PFSK-1 (cell line): ENCODE results near the gene SYCP3.

Source experiments
- FOXP2 ChIP-seq: optimal IDR thresholded peaks from 2 replicates; pipeline ENCODE3; 2011; ENCODE audit warnings: borderline replicate concordance, control low read depth, inconsistent platforms; ENCODE audit not compliant: insufficient read depth; ENCODE audit errors: extremely low read length, extremely low read depth
- POLR2AphosphoS5 ChIP-seq: IDR thresholded peaks from 2 replicates; pipeline ENCODE4 v1.6.1; 2012; ENCODE audit warnings: low read depth, mild to moderate bottlenecking, control low read depth, low read length, moderate library complexity
- SIN3A ChIP-seq: IDR thresholded peaks from 2 replicates; pipeline ENCODE4 v1.6.1; 2012; ENCODE audit warnings: mild to moderate bottlenecking, low read length, moderate library complexity, borderline replicate concordance; ENCODE audit not compliant: insufficient read depth
- TAF1 ChIP-seq: IDR thresholded peaks from 2 replicates; pipeline ENCODE4 v1.6.1; 2012; ENCODE audit warnings: low read length, control low read depth, borderline replicate concordance; ENCODE audit not compliant: insufficient read depth
- TF ChIP-seq, protein P1 (sequence below), 2 experiments: IDR thresholded peaks; 2 replicates each; pipeline versions ENCODE4 v1.6.1 to v1.8.0; 2011 to 2012; ENCODE audit warnings: low read depth in 2 of 2, low read length in 2 of 2, control low read depth in 1 of 2, inconsistent platforms in 1 of 2, mild to moderate bottlenecking in 1 of 2, moderate library complexity in 1 of 2; ENCODE audit not compliant: insufficient read depth in 1 of 2

SYCP3 gene

DNA sequence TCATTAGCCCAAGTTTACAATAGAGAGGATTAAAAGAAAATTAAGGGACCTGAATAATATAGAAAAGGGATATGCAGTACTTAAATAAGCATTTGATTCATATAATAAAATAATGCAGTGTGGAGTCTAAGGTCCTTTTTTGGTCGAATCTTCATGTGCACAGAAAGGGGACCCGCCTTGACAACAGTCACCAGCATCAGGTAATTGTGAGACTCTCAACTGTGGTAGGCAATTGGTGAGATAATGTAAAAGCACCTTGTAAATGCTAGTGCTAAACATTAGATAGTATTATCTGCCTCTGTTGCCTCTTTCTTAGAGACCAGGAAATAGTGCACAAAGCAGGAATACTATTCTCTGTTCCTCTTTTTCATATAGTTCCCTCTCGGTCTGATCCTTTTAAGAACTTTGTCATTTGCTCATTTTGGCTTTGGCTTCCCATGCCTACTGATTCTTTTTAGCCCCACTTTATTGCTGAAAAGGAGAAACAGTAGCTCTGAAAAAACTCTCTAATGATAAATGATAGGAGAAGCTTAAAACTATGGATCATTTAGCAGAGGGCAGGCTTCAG lies 24.3 kb downstream of the SYCP3 start:
- no peak for TF ChIP-seq POLR2AphosphoS5
- TF ChIP-seq TAF1: no peak
- TF ChIP-seq, protein P1, sequence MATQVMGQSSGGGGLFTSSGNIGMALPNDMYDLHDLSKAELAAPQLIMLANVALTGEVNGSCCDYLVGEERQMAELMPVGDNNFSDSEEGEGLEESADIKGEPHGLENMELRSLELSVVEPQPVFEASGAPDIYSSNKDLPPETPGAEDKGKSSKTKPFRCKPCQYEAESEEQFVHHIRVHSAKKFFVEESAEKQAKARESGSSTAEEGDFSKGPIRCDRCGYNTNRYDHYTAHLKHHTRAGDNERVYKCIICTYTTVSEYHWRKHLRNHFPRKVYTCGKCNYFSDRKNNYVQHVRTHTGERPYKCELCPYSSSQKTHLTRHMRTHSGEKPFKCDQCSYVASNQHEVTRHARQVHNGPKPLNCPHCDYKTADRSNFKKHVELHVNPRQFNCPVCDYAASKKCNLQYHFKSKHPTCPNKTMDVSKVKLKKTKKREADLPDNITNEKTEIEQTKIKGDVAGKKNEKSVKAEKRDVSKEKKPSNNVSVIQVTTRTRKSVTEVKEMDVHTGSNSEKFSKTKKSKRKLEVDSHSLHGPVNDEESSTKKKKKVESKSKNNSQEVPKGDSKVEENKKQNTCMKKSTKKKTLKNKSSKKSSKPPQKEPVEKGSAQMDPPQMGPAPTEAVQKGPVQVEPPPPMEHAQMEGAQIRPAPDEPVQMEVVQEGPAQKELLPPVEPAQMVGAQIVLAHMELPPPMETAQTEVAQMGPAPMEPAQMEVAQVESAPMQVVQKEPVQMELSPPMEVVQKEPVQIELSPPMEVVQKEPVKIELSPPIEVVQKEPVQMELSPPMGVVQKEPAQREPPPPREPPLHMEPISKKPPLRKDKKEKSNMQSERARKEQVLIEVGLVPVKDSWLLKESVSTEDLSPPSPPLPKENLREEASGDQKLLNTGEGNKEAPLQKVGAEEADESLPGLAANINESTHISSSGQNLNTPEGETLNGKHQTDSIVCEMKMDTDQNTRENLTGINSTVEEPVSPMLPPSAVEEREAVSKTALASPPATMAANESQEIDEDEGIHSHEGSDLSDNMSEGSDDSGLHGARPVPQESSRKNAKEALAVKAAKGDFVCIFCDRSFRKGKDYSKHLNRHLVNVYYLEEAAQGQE (IDR thresholded peaks at IDR 0.05; ENCODE audit: insufficient read depth in 1 of 2, low read depth in 2 of 2, low read length in 2 of 2): no peak
- TF ChIP-seq SIN3A: no peak
- no peak for TF ChIP-seq FOXP2

DNA sequence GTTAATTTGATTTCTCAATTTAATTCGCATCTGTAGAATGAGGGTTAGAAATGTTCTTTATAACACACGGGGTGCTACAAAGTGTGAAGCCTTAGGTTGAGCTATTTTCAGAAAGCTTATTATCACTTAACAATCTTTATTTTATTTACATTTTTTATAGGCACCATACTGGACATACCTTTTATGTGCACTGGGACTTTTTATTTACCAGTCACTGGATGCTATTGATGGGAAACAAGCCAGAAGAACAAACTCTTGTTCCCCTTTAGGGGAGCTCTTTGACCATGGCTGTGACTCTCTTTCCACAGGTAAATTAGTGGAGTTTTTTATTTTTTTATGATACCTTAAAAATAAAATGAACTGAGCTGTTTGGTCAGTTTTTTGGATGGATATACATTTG lies 25.3 kb downstream of the SYCP3 start:
- TF ChIP-seq, protein P1 (IDR thresholded peaks at IDR 0.05; ENCODE audit: insufficient read depth in 1 of 2, low read depth in 2 of 2, low read length in 2 of 2): no peak
- TF ChIP-seq SIN3A (no peak), POLR2AphosphoS5 (no peak), TAF1 (no peak), FOXP2 (no peak)

DNA sequence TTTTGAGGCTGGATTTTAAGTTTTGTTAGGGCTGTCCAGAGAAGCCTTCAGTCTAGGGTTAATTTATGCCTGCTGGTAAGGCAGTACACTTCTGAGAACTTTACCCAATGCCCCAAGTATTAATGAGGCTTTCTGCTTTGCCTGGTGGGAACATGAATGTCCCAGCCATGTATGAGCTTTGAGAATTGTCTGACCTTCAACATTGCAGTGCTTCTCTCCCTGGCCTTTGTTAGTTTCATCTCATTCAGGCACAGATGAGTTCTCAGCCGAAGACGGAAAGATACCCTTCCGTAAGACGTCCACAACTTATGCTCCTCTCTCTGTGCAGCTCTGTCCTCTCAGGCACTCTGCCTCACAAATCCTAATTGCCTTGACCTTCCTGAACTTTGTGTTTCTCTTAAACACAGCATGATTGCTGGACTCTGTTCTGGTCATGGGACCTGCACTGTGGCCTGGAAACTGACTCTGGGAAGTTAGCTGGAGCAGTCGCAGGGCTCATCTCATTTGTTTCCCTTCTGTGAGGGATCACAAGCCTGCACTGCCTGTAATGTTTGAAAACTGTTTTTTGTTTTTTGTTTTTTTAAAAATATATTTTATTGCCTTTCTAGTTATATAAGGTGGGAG lies 26.1 kb downstream of the SYCP3 start:
- TF ChIP-seq SIN3A (no peak), TAF1 (no peak), POLR2AphosphoS5 (no peak)
- TF ChIP-seq, protein P1 (IDR thresholded peaks at IDR 0.05; ENCODE audit: insufficient read depth in 1 of 2, low read depth in 2 of 2, low read length in 2 of 2): 0 out of 4 replicates have a peak, but pooled peaks of 1 of the 2 experiments have one; percentile 19

DNA sequence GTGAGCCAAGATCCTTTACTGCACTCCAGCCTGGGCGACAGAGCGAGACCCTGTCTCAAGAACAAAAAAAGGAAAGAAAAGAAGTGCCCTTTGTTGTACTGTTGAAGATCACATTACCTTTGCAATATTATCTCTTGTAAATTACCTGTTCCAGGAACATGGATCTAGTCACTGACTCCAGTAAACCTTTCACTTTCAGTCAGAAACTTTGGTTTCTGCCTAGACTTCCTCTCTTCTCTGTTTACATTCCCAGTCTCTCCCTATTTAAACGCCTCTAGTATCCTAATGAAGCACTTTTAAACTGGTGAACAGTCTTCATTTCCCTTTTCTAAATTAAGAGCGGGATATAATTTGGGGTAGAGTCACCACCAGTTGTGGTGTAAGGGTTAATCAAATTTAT lies 29.0 kb downstream of the SYCP3 start:
- TF ChIP-seq TAF1 (no peak), SIN3A (no peak), FOXP2 (no peak), POLR2AphosphoS5 (no peak)
- TF ChIP-seq, protein P1 (IDR thresholded peaks at IDR 0.05; ENCODE audit: insufficient read depth in 1 of 2, low read depth in 2 of 2, low read length in 2 of 2): no peak

DNA sequence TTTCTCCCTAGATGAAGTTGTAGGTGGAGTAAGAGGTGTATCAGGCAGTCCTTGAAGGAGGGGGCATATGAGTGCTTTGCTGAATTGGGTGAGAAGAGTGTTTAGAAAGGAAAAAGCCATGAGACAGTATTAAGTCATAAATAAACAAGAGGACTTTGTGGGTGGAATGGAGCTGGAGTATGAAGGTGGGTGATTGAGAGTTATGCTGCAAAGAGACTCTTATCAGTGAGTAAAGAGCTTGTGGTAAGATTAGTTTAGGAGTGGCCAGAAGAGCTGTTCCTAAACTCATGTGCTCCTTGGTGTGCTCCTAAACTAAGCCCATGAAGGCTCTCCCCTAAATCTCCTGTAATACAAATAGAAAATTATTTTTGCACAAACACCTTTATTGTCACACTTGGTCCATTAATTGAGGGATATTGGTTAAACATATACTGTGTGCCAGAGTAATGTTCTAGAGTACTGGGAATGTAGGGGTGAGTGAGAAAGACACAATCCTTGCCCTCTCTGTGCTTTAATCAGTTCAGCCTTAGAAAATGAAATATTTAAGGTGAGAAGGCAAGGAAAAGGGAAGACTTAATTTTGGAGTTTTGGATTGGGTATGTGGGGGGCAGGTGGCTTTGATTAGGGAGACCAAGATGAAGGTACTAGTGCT lies 32.0 kb downstream of the SYCP3 start:
- TF ChIP-seq FOXP2: no peak
- TF ChIP-seq, protein P1 (IDR thresholded peaks at IDR 0.05; ENCODE audit: insufficient read depth in 1 of 2, low read depth in 2 of 2, low read length in 2 of 2): no peak
- TF ChIP-seq TAF1: no peak
- no peak for TF ChIP-seq POLR2AphosphoS5
- TF ChIP-seq SIN3A: no peak
